Neural cell (in vitro differentiated cells): Measurements from ENCODE around the gene RASGEF1B. TPM values are rescaled to one million over a fixed set of nuclear protein-coding genes. Genes with fewer than 3 reads are reported as not detected.

Experiments
- H2AFZ ChIP-seq: fragments of 200-600, 300-800 bp; sonication (generic), shearing (Covaris generic); 2 replicates; pipeline ENCODE4 v1.6.0; 2014; ENCODE audit warnings: low read depth, mild to moderate bottlenecking, antibody characterized with exemption, low read length, moderate library complexity
- H3F3A ChIP-seq: fragments of 200-600 bp; shearing (Covaris generic); 2 replicates; pipeline ENCODE4 v1.6.1; 2016; ENCODE audit warnings: mild to moderate bottlenecking, moderate library complexity, mixed read lengths, antibody characterized with exemption, low read length; ENCODE audit not compliant: insufficient read depth, poor library complexity, severe bottlenecking
- H3K27ac ChIP-seq: fragments of 200-600, 300-800 bp; sonication (generic), shearing (Covaris generic); 2 replicates; pipeline ENCODE4 v1.5.1; 2014; ENCODE audit warnings: mild to moderate bottlenecking, low read length, moderate library complexity
- H3K27me3 ChIP-seq: fragments of 300-800, 200-600 bp; sonication (generic), shearing (Covaris generic); 2 replicates; pipeline ENCODE4 v1.6.0; 2014; ENCODE audit warnings: mild to moderate bottlenecking, low read depth, low read length, moderate library complexity; ENCODE audit not compliant: insufficient read depth
- H3K36me3 ChIP-seq: fragments of 300-800, 200-600 bp; sonication (generic), shearing (Covaris generic); 2 replicates; pipeline ENCODE4 v1.5.1; 2014; ENCODE audit warnings: mild to moderate bottlenecking, antibody characterized with exemption, low read length, moderate library complexity; ENCODE audit not compliant: insufficient read depth
- H3K4me2 ChIP-seq: fragments of 300-800, 200-600 bp; sonication (generic), shearing (Covaris generic); 2 replicates; pipeline ENCODE4 v1.6.0; 2014; ENCODE audit warnings: mild to moderate bottlenecking, low read length
- H3K4me3 ChIP-seq: fragments of 300-800, 200-600 bp; sonication (generic), shearing (Covaris generic); 2 replicates; pipeline ENCODE4 v1.5.1; 2014; ENCODE audit warnings: mild to moderate bottlenecking, low read length, moderate library complexity
- H3K79me2 ChIP-seq: fragments of 200-600 bp; shearing (Covaris generic); replicated peaks from 2 replicates; pipeline ENCODE4 v1.6.0; 2014; ENCODE audit warnings: mild to moderate bottlenecking, low read length, moderate library complexity; ENCODE audit not compliant: insufficient read depth
- H3K9ac ChIP-seq: fragments of 300-800, 200-600 bp; sonication (generic), shearing (Covaris generic); 2 replicates; pipeline ENCODE4 v1.6.1; 2016; ENCODE audit warnings: mild to moderate bottlenecking, low read length, mixed read lengths
- H3K9me2 ChIP-seq: fragments of 200-600 bp; shearing (Covaris generic); 2 replicates; pipeline ENCODE4 v1.6.1; 2016; ENCODE audit warnings: mild to moderate bottlenecking, low read length, mixed read lengths; ENCODE audit not compliant: insufficient read depth
- H3K9me3 ChIP-seq: fragments of 200-600, 300-800 bp; sonication (generic), shearing (Covaris generic); 2 replicates; pipeline ENCODE4 v1.6.1; 2016; ENCODE audit warnings: mild to moderate bottlenecking, mixed run types, low read length, moderate library complexity, mixed read lengths
- H4K20me1 ChIP-seq: fragments of 200-600 bp; shearing (Covaris generic); 2 replicates; pipeline ENCODE4 v1.6.1; 2016; ENCODE audit warnings: mild to moderate bottlenecking, mixed run types; ENCODE audit not compliant: insufficient read depth
- EP300 ChIP-seq: fragments of 450-650 bp; conservative IDR thresholded peaks from 2 replicates; pipeline ENCODE4 v1.6.1; 2014; ENCODE audit warnings: antibody characterized with exemption, mild to moderate bottlenecking, moderate library complexity; ENCODE audit not compliant: poor library complexity, severe bottlenecking
- EZH2 ChIP-seq: fragments of 200-600, 300-800 bp; shearing (Covaris generic), sonication (generic); IDR thresholded peaks from 2 replicates; pipeline ENCODE4 v1.6.1; 2014; ENCODE audit warnings: antibody characterized with exemption, low read length, borderline replicate concordance, mild to moderate bottlenecking; ENCODE audit not compliant: insufficient read depth, poor library complexity, severe bottlenecking
- MXI1 ChIP-seq: fragments of 450-650 bp; conservative IDR thresholded peaks from 2 replicates; pipeline ENCODE4 v1.6.1; 2014; ENCODE audit warnings: antibody characterized with exemption, mild to moderate bottlenecking; ENCODE audit not compliant: poor library complexity, severe bottlenecking
- POLR2AphosphoS5 ChIP-seq: IDR thresholded peaks from 2 replicates; pipeline ENCODE4 v1.6.1; 2012
- RAD21 ChIP-seq: fragments of 450-650 bp; conservative IDR thresholded peaks from 2 replicates; pipeline ENCODE4 v1.6.1; 2014; ENCODE audit warnings: antibody characterized with exemption, mild to moderate bottlenecking, moderate library complexity
- SMC3 ChIP-seq: fragments of 450-650 bp; conservative IDR thresholded peaks from 2 replicates; pipeline ENCODE4 v1.6.1; 2014; ENCODE audit warnings: antibody characterized with exemption, mild to moderate bottlenecking, moderate library complexity; ENCODE audit not compliant: poor library complexity
- TAF1 ChIP-seq: IDR thresholded peaks from 2 replicates; pipeline ENCODE4 v1.6.1; 2012; ENCODE audit warnings: low read depth
- polyA plus RNA-seq: library from polyadenylated mRNA; depleted of rRNA; stranded (reverse); fragments of >200 nt; gene quantifications from 2 replicates; pipeline ENCODE4 v1.2.3, GENCODE V29; 2014
- TF ChIP-seq, protein P1 (sequence below): fragments of 450-650 bp; IDR thresholded peaks from 2 replicates; pipeline ENCODE4 v1.5.1; 2014; ENCODE audit warnings: antibody characterized with exemption, mild to moderate bottlenecking, moderate library complexity; ENCODE audit not compliant: poor library complexity, severe bottlenecking
- TF ChIP-seq, protein P2 (sequence below): IDR thresholded peaks from 2 replicates; pipeline ENCODE4 v1.6.1; 2012; ENCODE audit warnings: borderline replicate concordance

Gene RASGEF1B
- polyA plus RNA-seq, 1 donor from 2014 or later, result 21.5 TPM

DNA sequence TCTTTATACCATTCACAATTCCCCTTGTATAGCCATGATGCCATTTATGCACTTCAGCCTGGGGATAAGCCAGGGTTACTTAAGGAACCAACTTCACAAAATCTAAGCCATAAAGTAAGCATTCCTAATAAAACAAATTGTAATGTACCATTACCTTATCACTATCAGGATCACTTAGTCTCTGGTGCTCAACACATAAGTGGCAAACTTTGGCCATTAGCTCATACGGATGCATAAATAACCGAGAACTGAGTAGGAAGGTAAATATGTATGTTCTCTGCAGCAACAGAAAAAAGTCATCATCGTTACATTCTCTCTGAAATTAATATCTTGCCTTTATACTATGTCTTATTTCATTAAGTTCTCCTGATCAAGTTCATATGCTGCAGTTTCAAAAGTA lies 14.4 kb downstream of the RASGEF1B start:
- H3K27ac ChIP-seq, result no peak overlapping the region
- H3K79me2 ChIP-seq, result peaks cover 9% of the 10 kb centered on the region
- H3K4me3 ChIP-seq, result no peak overlapping the region
- no peak for TF ChIP-seq SMC3
- no peak for TF ChIP-seq EP300
- TF ChIP-seq RAD21, result no peak
- no peak for TF ChIP-seq TAF1
- H3K9me3 ChIP-seq, result no peaks in the 10 kb centered on the region
- no peak overlapping the region for H3K4me2 ChIP-seq
- H2AFZ ChIP-seq, result no peak overlapping the region
- H3K27me3 ChIP-seq, result no peaks in the 10 kb centered on the region
- H3K9ac ChIP-seq, result no peak overlapping the region
- H3K36me3 ChIP-seq, result no peaks in the 10 kb centered on the region
- no peaks in the 10 kb centered on the region for H3F3A ChIP-seq
- no peaks in the 10 kb centered on the region for H3K9me2 ChIP-seq
- no peaks in the 10 kb centered on the region for H4K20me1 ChIP-seq

DNA sequence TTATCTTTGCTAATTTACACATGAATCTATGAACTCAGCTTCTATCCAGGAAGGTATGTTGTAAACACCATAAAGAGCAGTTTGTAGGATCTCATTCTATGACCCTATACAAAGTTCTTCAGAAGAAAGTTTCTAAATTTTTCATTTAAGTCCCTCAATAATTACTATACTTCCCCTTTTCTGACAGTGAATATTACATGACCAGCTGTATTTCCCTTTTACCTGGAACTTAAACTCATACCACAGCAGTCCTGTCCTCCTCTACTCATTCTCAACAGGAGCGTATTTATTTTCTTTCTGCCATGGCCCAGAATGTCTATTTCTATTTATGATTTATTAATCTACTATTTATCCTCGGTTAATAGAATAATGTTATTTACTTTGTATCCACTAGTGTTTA lies 15.8 kb downstream of the RASGEF1B start:
- no peak overlapping the region for H3K4me3 ChIP-seq
- H3K9me2 ChIP-seq, result no peaks in the 10 kb centered on the region
- H4K20me1 ChIP-seq, result no peaks in the 10 kb centered on the region
- no peak overlapping the region for H2AFZ ChIP-seq
- H3K79me2 ChIP-seq, result peaks cover 4% of the 10 kb centered on the region
- no peak overlapping the region for H3K4me2 ChIP-seq
- no peaks in the 10 kb centered on the region for H3K36me3 ChIP-seq
- H3K9ac ChIP-seq, result no peak overlapping the region
- no peaks in the 10 kb centered on the region for H3K9me3 ChIP-seq
- no peak overlapping the region for H3K27ac ChIP-seq
- no peaks in the 10 kb centered on the region for H3F3A ChIP-seq
- TF ChIP-seq EZH2, result no peak
- TF ChIP-seq POLR2AphosphoS5, result no peak
- TF ChIP-seq, protein P1, sequence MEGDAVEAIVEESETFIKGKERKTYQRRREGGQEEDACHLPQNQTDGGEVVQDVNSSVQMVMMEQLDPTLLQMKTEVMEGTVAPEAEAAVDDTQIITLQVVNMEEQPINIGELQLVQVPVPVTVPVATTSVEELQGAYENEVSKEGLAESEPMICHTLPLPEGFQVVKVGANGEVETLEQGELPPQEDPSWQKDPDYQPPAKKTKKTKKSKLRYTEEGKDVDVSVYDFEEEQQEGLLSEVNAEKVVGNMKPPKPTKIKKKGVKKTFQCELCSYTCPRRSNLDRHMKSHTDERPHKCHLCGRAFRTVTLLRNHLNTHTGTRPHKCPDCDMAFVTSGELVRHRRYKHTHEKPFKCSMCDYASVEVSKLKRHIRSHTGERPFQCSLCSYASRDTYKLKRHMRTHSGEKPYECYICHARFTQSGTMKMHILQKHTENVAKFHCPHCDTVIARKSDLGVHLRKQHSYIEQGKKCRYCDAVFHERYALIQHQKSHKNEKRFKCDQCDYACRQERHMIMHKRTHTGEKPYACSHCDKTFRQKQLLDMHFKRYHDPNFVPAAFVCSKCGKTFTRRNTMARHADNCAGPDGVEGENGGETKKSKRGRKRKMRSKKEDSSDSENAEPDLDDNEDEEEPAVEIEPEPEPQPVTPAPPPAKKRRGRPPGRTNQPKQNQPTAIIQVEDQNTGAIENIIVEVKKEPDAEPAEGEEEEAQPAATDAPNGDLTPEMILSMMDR, result no peak
- no peak for TF ChIP-seq MXI1
- TF ChIP-seq, protein P2, sequence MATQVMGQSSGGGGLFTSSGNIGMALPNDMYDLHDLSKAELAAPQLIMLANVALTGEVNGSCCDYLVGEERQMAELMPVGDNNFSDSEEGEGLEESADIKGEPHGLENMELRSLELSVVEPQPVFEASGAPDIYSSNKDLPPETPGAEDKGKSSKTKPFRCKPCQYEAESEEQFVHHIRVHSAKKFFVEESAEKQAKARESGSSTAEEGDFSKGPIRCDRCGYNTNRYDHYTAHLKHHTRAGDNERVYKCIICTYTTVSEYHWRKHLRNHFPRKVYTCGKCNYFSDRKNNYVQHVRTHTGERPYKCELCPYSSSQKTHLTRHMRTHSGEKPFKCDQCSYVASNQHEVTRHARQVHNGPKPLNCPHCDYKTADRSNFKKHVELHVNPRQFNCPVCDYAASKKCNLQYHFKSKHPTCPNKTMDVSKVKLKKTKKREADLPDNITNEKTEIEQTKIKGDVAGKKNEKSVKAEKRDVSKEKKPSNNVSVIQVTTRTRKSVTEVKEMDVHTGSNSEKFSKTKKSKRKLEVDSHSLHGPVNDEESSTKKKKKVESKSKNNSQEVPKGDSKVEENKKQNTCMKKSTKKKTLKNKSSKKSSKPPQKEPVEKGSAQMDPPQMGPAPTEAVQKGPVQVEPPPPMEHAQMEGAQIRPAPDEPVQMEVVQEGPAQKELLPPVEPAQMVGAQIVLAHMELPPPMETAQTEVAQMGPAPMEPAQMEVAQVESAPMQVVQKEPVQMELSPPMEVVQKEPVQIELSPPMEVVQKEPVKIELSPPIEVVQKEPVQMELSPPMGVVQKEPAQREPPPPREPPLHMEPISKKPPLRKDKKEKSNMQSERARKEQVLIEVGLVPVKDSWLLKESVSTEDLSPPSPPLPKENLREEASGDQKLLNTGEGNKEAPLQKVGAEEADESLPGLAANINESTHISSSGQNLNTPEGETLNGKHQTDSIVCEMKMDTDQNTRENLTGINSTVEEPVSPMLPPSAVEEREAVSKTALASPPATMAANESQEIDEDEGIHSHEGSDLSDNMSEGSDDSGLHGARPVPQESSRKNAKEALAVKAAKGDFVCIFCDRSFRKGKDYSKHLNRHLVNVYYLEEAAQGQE, result no peak
- TF ChIP-seq RAD21, result no peak
- TF ChIP-seq TAF1, result no peak
- TF ChIP-seq SMC3, result no peak
- no peak for TF ChIP-seq EP300
- no peaks in the 10 kb centered on the region for H3K27me3 ChIP-seq

DNA sequence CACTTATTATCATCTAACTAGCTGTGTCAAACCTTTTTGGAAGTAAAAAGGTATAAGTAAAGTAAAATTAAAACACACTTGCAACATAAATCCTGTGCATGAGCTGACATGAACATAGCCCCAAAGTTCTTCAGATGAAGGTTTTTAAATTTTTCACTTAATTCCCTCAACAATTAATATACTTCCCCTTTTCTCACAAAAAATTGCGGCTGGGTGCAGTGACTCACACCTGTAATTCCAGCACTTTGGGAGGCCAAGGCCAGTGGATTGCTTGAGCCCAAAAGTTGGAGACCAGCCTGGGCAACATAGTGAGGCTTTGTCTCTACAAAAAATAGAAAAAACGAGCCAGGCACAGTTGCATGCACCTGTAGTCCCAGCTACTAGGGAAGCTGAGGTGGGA lies 16.8 kb downstream of the RASGEF1B start:
- H3K36me3 ChIP-seq, result no peaks in the 10 kb centered on the region

More for the DNA sequence above, 16.8 kb downstream of the RASGEF1B start:
- H4K20me1 ChIP-seq, result no peaks in the 10 kb centered on the region
- H2AFZ ChIP-seq, result no peak overlapping the region
- no peak overlapping the region for H3K9ac ChIP-seq
- no peaks in the 10 kb centered on the region for H3K9me3 ChIP-seq
- TF ChIP-seq, protein P1, result no peak
- TF ChIP-seq RAD21 (no peak), TAF1 (no peak), SMC3 (no peak), EZH2 (no peak), POLR2AphosphoS5 (no peak), EP300 (no peak), MXI1 (no peak)
- TF ChIP-seq, protein P2, result no peak
- H3K27me3 ChIP-seq, result no peaks in the 10 kb centered on the region
- H3K4me2 ChIP-seq, result no peak overlapping the region
- H3K27ac ChIP-seq, result no peak overlapping the region
- no peaks in the 10 kb centered on the region for H3F3A ChIP-seq
- H3K4me3 ChIP-seq, result no peak overlapping the region
- no peaks in the 10 kb centered on the region for H3K79me2 ChIP-seq
- no peaks in the 10 kb centered on the region for H3K9me2 ChIP-seq
